NK-92 (cell line): Measurements from ENCODE around the gene HDAC4.

ENCODE experiments used
- DNase-seq: peaks from one replicate; lab custom pipeline; 2025; ENCODE audit not compliant: unreplicated experiment; lab: John Stamatoyannopoulos, UW

Gene HDAC4

GRCh38 chr2:239194731-239195317 is 206.0 kb downstream of the HDAC4 start:
- DNase-seq = no peak

- no peak for DNase-seq
Measured at GRCh38 chr2:239193925-239194677, 206.7 kb downstream of the HDAC4 start.

GRCh38 chr2:239193401-239193811 is 207.4 kb downstream of the HDAC4 start:
- no peak for DNase-seq

- DNase-seq = no peak
Measured at GRCh38 chr2:239192975-239193374, 207.8 kb downstream of the HDAC4 start.

GRCh38 chr2:239192456-239192855 is 208.4 kb downstream of the HDAC4 start:
- DNase-seq = no peak

- DNase-seq = no peak
Measured at GRCh38 chr2:239190921-239191885, 209.6 kb downstream of the HDAC4 start.

GRCh38 chr2:239190361-239190760 is 210.5 kb downstream of the HDAC4 start:
- DNase-seq = no peak

GRCh38 chr2:239189711-239190131 is 211.1 kb downstream of the HDAC4 start:
- DNase-seq = no peak

GRCh38 chr2:239188536-239188935 is 212.3 kb downstream of the HDAC4 start:
- DNase-seq = no peak

GRCh38 chr2:239187464-239188253 is 213.2 kb downstream of the HDAC4 start:
- DNase-seq = no peak

- DNase-seq = no peak
Measured at GRCh38 chr2:239186516-239187357, 214.1 kb downstream of the HDAC4 start.

- DNase-seq = no peak
Measured at GRCh38 chr2:239184968-239185903, 215.6 kb downstream of the HDAC4 start.

- DNase-seq = no peak
Measured at GRCh38 chr2:239184179-239184578, 216.6 kb downstream of the HDAC4 start.

GRCh38 chr2:239182981-239183791 is 217.6 kb downstream of the HDAC4 start:
- no peak for DNase-seq

GRCh38 chr2:239181903-239182581 is 218.8 kb downstream of the HDAC4 start:
- DNase-seq = no peak

GRCh38 chr2:239181074-239181902 is 219.5 kb downstream of the HDAC4 start:
- no peak for DNase-seq
